GM18508 (cell line): ENCODE measurements around the gene PRR36.

Source experiments
- ATAC-seq: cut with Tn5 transposase; IDR thresholded peaks from one replicate; pipeline ENCODE4 v1.9.1; 2021; ENCODE audit warnings: moderate number of reproducible peaks; ENCODE audit not compliant: insufficient read depth, unreplicated experiment

The PRR36 gene

DNA sequence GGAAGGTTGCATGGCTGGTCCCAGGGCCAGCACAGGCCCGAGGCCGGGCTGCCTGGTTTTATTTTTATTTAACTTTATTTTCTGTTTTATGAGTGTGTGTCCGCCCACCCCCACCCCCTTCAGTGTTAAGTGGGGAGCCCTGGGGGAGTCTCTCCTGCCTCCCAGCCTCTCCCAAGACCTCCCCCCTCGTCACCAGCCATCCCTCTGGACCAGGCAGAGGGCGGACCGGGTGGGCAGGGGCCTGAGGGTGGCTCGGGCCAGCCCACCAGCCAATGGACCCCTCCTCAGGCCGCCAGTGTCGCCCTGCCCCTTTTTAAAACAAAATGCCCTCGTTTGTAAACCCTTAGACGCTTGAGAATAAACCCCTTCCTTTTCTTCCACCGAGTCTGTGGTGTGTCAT lies 39.9 kb upstream of the PRR36 start:
- ATAC-seq, result no peak

DNA sequence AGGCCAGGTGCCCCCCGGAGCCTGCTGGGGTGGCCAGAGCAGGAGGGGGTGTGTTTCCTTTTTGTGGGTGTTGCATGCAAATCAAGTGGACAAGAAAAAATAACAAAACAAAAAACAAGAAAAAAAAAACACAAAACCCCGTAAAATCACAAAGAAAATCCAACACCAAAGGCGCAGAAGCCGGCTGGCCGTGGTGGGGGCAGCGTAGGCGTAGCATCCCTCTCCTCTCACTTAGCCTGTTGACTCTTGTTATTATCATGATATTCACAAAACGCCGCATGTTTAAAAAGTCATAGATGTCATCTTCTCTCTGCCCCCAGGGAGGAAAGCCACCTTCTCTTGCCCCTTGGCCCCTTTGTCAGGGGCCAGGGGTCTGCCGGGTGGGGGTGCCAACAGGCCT lies 39.5 kb upstream of the PRR36 start:
- ATAC-seq, result no peak

- no peak for ATAC-seq
These were observed 38.7 kb upstream of the PRR36 start for GRCh38 chr19:7912697-7913564.

DNA sequence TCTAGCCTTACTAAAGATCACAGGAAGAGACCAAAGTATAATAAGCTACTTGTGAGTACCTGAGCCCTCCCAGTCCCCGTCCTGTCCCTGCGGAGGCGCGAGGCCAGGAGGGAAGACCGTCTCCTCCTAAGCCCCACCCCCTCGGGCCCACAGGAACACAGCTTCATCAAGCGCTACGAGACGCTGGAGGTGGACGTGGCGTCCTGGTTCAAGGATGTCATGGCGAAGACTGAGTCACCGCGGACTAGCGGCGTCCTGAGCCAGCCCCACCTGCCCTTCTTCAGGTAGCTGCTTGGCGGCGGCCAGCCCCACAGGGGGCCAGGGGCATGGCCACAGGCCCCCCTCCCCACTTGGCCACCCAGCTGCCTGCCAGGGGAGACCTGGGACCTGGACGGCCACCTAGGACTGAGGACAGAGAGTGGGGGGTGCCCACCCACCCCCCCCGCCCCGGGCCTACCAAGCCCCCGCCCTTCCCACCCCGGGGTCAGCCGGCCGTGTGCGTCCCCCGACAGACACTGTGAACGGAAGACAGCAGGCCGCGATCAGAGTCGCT lies 38.0 kb upstream of the PRR36 start:
- ATAC-seq, result no peak

- no peak for ATAC-seq
These were observed 37.4 kb upstream of the PRR36 start for GRCh38 chr19:7911508-7912143.

- ATAC-seq, result no peak
These were observed 36.4 kb upstream of the PRR36 start for GRCh38 chr19:7910321-7911161.

GRCh38 chr19:7909471-7910067 lies 35.4 kb upstream of the PRR36 start:
- ATAC-seq, result no peak

- no peak for ATAC-seq
These were observed 34.7 kb upstream of the PRR36 start for GRCh38 chr19:7908742-7909461.

DNA sequence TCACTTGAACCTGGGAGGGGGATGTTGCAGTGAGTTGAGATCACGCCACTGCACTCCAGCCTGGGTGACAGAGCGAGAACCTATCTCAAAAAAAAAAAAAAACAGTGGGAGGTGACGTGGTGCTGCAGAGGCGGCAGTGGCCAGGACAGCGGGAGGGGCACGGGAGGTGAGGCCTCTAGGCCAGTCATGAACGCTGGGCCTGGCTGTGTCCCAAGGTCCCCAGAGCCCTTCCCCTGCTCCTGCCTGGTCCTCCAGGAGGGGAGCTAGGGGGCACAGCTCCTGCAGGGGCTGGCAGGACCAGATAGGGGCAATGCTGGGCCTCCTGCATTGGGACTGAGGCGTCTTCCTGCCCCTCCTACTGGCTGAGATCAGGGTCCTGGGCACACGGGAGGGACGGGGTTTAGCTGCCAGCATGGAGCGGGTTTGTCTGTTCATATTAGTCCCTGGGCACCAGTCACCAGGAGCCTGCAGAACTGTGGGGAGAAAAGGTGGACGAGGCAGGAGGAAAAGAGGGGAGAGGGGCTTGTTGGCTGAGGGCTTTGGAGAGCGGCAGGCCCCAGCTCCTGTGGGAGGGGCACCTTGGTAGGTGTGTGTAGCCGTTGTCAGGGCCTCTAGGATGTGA lies 34.0 kb upstream of the PRR36 start:
- ATAC-seq, result no peak

DNA sequence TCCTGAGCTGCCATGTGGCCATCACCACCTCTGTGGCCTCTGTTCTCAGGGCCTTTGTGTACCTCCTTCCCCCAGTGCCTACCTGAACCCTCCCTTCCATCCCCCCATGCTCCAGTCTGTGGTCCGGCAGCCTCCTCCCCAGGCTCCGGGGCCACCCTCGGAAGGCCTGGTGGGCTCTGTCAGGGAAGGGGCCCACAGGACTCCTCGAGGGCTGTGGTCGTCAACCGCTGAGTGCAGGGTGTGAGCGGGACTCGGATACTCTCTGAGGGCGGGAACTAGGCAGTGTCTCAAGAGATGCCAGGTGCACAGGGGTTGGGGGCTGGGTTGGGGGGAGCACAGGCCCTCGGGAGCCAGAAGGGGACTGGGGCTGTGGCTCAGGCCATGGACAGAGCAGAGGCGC lies 33.4 kb upstream of the PRR36 start:
- no peak for ATAC-seq

DNA sequence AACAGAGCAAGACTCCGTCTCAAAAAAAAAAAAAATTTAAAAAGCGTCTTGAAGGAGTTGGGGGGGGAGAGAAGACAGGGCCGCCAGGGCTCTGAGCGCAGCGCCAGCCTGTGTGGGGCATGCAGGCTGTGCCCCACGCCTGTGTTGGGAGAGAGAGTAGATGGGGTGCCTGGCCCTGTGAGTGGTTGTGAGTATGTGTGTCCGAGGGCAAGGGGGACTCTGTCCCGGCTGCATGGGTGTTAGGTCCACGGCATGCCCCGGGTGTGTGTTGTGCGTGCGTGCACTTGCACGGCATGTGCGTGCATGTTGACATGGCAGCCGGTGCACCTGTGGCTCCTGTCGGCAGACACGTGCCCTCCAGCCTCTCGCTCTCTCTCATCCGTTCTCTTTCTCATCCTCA lies 32.9 kb upstream of the PRR36 start:
- no peak for ATAC-seq

DNA sequence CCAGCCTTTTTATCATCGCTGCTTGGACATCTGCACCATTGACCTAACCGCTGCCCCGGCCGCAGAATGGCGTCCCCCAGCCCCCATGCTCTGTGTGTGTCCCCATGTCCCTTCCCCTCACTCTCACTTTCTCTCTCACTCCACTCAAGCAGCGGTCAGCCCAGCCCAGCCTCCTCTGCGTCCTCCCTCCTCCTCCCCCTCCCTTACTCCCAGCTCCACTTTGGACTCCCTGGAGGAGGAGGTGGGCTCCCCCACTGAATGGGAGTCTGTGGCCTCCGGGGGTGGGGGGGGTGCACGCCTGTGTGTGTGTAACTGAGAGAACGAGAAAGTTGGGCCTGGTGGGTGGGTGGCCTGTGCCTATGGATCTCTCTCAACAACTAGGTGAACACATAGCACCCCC lies 31.7 kb upstream of the PRR36 start:
- ATAC-seq, result no peak

- ATAC-seq, result no peak
These were observed 31.1 kb upstream of the PRR36 start for GRCh38 chr19:7905268-7905667.

- ATAC-seq, result peak; percentile 3
These were observed 30.2 kb upstream of the PRR36 start for GRCh38 chr19:7904074-7905020.

- peak; percentile 73 for ATAC-seq
These were observed 29.3 kb upstream of the PRR36 start, which contains the start of gene MAP2K7 for GRCh38 chr19:7903244-7904073. Gene MAP2K7, plus strand, starts transcription at chr19:7903877. Its CDS starts 68 bp downstream, at chr19:7903945.

DNA sequence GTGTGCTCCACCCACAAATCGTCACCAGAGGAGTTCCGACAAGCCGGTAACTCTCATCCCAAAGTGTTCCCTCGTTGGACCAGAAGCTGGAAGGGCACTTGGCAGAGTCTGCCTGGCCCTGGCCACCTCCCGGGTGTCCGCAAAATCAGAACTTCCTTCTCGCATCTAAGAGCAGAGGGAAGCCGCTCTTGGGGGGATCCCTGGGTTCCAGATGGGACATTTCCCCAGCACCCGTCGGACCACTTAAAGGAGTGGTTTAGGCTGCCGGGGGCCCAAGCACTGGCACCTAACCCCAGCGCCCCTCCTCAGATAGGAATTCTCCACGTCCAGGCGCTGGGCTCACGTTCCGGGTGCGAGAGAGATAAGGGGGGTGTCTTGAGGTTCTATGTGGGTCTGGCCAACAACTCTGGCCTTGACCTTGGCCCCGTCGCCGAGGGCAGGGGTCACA lies 28.6 kb upstream of the PRR36 start:
- ATAC-seq, result no peak

DNA sequence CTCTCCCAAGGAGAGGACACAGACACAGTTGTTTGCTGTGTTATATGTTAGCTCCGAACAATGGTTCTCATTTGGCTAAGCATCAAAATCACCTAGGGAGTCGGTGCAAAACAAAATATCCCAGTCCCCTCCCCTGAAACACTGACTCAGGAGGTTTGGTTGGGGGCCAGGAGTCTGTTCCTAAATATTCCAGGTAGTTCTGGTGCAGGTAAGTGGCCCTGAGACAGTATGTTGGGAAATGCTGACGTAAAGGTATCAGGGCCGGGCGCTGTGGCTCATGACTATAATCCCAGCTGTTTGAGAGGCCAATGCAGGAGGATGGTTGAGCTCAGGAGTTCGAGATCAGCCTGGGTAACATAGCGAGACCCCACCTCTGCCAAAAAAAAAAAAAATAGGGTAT lies 27.1 kb upstream of the PRR36 start:
- ATAC-seq, result no peak
